GM21360 (cell line): ENCODE data around the gene ANAPC5.

Experiments used
- ATAC-seq: cut with Tn5 transposase; IDR thresholded peaks from one replicate; pipeline ENCODE4 v1.9.1; 2021; ENCODE audit warnings: mild to moderate bottlenecking, moderate library complexity; ENCODE audit not compliant: unreplicated experiment

ANAPC5 gene

DNA sequence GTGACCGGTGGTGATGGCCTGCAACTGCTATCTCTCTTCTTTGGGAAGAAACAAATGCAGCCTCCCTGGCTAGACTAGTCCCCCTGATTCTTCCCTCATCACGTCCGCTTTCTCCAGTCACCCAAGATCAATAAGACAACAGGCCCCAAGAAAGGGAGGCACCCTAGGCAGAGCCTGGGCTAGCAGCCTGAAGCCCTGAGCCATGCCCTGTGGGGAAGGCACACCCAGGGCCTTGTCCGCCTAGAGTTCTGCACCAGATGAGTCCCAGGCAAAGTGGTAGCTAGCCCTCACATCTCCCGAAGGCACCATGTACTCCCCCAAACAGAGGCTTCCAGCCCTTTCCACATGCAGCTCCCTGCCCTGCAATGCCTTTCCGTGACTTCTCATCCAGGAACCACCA is 90.8 kb downstream of the ANAPC5 start:
- ATAC-seq, result no peak

DNA sequence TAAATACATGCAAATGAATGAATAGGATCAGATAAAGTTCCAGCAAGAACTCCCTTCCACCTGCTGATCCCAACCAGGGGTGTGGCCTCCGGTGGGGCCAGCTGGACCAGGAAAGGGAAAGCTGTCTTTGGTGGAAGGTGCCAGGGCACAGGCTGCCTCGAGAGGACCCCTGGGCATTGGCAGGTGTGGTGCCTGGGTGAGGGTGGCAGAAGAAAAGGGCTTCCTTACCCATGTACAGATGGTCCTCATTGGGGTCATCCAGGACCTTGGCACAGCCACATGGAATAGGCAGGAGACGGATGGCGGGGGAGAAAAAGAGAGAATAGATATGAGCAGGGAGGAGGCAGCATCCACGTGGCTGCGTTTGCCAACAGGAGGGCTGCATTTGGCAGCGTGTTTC is 92.1 kb downstream of the ANAPC5 start:
- no peak for ATAC-seq

DNA sequence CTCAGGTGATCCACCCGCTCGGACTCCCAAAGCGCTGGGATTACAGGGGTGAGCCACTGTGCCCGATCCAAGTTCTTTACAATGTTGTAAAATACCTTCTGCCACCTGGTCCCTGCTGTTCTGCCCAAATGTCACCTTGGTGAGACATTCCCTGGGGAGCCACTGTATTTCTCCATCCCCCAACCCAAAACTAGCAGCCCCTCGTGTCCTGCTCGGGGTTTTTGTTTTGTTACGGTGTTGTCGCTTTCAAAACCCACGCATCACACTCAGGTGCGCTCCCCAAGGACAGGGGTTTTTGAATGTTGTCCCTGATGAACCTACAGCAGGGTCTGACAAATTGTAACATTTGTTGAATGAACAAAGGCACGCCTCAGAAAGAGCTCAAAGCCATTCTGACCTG is 93.1 kb downstream of the ANAPC5 start:
- no peak for ATAC-seq
